Measurements from ENCODE around the gene CHRNA1.

CHRNA1 gene

DNA sequence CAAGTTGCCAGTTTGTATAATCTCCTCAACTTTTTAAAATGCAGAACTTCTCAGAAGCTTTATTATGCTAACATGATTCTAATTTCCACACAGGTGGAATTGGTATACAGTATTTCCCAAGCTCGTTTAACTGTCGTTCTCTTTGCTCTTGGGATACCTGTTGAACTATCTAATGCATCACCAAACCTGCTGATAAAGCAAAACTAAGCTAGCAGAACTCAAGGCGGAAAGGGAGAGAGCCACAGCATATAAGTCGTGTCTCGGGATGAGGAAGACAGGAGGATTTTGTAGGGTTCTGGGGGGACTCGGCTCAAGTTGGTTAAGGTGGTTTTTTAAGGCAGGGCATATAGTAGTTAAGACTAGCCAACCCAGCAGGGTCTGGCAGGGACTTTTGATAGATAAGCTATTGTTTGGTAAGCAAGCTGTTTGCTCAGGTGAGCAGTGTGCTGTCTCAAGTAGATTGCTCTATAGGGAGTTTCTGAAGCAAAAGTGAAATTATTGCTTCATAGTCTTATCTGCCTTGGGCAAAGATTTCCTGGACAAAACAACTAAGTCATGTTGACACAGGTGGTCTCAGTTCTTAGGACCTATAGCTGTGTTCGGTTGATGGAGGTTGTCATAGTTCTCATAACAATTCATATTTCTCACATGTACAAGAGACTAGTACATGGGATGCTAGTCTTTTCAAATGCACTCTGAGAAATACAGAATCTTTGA is 28.2 kb upstream of the CHRNA1 start:
- Histone ChIP-seq H3K27ac (ENCODE audit: low read depth, low read length) (no peak overlapping the region), H3K4me1 (ENCODE audit: control insufficient read depth, insufficient read depth, low read length, unreplicated experiment) (peaks cover 9% of the 10 kb centered on the region), H2AFZ (ENCODE audit: low read length, unreplicated experiment) (no peak overlapping the region), H3K36me3 (ENCODE audit: insufficient read depth, low read length) (no peaks in the 10 kb centered on the region), H3K4me3 (ENCODE audit: low read depth, low read length) (no peak overlapping the region), H3K79me2 (ENCODE audit: control insufficient read depth, insufficient read depth, low read length, unreplicated experiment) (no peaks in the 10 kb centered on the region), H3K27me3 (ENCODE audit: insufficient read depth, low read length) (no peaks in the 10 kb centered on the region)

DNA sequence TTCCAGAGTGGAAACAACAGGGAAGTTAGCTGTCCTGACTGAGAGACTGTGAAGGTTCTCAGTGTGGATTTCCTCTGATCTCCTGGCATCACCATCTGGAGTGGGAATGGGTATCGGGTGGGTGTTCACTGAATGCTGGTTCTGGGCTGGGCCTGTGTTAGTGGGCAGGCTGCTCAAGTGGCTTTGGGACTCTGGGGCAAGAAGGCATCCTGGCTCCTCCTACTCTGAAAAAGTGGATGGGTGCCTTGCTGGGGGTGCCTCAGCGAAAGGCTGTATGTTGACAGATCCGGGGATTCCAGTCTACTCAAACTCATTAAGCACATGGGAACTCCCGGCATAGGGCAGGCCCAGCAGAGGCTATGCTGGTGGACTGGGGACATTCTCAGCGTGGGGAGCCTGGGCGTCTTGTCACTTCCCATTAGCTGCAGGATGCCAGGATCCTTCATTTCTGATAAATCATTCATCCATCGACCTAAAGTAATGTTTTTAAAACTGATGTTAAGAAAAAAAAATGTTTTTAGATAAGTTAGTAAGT is 27.5 kb upstream of the CHRNA1 start:
- Histone ChIP-seq H3K36me3 (ENCODE audit: insufficient read depth, low read length) (no peaks in the 10 kb centered on the region), H3K4me3 (ENCODE audit: low read depth, low read length) (no peak overlapping the region), H3K4me1 (ENCODE audit: control insufficient read depth, insufficient read depth, low read length, unreplicated experiment) (peaks cover 10% of the 10 kb centered on the region), H3K27ac (ENCODE audit: low read depth, low read length) (no peak overlapping the region), H3K79me2 (ENCODE audit: control insufficient read depth, insufficient read depth, low read length, unreplicated experiment) (no peaks in the 10 kb centered on the region), H3K27me3 (ENCODE audit: insufficient read depth, low read length) (no peaks in the 10 kb centered on the region), H2AFZ (ENCODE audit: low read length, unreplicated experiment) (no peak overlapping the region)

DNA sequence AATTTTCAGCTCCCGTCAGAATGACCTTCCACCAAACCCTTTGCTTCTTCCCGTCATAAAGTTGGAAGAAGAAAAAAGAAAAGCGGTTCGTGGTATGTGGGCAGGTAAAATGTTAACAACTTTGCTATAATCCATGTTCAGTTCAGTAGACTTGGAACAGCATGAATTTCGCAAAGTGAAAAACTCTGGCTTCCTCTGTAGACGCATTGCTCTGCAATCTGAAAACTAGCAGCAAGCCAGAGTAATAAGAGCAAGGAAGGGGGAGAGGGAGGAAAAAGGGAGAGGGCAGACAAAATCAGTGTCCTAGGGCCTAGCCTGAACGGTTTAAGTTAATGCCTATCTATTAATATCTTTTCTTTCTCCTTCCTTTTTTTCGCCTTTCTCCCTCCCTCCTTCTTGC is 26.7 kb upstream of the CHRNA1 start:
- no peak overlapping the region for H3K27ac ChIP-seq (ENCODE audit: low read depth, low read length)
- H3K79me2 ChIP-seq (ENCODE audit: control insufficient read depth, insufficient read depth, low read length, unreplicated experiment): no peaks in the 10 kb centered on the region
- H3K4me3 ChIP-seq (ENCODE audit: low read depth, low read length): no peak overlapping the region
- H3K4me1 ChIP-seq (ENCODE audit: control insufficient read depth, insufficient read depth, low read length, unreplicated experiment): peaks cover 14% of the 10 kb centered on the region
- H2AFZ ChIP-seq (ENCODE audit: low read length, unreplicated experiment): no peak overlapping the region
- H3K27me3 ChIP-seq (ENCODE audit: insufficient read depth, low read length): no peaks in the 10 kb centered on the region
- no peaks in the 10 kb centered on the region for H3K36me3 ChIP-seq (ENCODE audit: insufficient read depth, low read length)

DNA sequence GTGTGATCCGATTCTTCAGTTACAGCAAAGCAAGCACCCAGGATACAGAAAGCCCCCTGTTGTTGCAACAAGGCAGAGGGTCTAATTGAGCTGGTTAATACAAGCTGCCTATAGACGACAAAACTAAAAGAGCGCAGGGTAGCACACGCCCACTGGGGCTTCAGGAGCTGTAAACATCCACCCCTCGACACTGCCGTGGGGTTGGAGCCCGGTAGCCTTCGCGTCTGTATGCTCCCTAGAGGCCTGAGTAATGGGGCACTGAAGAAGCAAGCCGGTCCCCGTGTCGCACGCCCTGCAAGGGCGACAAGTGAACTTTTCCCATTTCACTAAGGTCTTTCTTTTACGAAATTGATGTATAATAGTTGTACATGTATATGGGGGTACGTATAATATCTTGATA is 24.7 kb upstream of the CHRNA1 start:
- H3K27ac ChIP-seq (ENCODE audit: low read depth, low read length): no peak overlapping the region

DNA sequence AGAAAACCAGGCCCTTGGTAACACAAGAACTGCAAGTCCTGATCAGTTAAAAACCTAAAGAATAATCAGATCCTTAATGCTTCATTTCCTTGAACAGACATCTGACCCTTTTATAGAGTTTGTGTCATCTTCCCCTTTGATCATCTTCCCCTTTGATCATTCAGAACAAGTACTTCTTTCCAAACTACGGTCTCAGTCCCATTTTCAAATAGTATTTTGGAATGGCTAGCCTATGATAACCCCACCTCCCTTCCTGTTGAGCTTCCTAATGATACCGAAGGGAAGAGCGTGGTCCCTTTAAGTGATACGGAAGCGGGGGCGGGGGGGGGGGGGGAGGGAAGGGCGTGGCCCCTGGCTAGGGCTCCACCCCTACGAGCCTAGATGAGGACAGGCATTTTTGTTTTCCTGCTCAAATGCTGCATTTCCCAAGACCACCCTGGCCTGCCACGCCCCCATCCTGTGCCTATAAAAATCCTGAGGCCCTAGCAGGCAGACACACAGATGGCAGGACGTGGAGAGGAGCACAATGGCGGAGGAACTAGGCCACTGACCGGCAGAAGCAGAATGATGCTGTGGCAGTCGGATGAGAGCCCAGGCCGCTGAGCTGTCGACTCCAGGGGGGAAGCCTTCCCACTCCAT is 24.1 kb upstream of the CHRNA1 start:
- H3K4me3 ChIP-seq (ENCODE audit: low read depth, low read length): no peak overlapping the region
- peaks cover 14% of the 10 kb centered on the region for H3K4me1 ChIP-seq (ENCODE audit: control insufficient read depth, insufficient read depth, low read length, unreplicated experiment)
- H3K27ac ChIP-seq (ENCODE audit: low read depth, low read length): no peak overlapping the region
- no peaks in the 10 kb centered on the region for H3K79me2 ChIP-seq (ENCODE audit: control insufficient read depth, insufficient read depth, low read length, unreplicated experiment)
- H3K27me3 ChIP-seq (ENCODE audit: insufficient read depth, low read length): no peaks in the 10 kb centered on the region
- H3K36me3 ChIP-seq (ENCODE audit: insufficient read depth, low read length): no peaks in the 10 kb centered on the region
- H2AFZ ChIP-seq (ENCODE audit: low read length, unreplicated experiment): no peak overlapping the region

More for the DNA sequence above, 24.7 kb upstream of the CHRNA1 start:
- no peaks in the 10 kb centered on the region for H3K79me2 ChIP-seq (ENCODE audit: control insufficient read depth, insufficient read depth, low read length, unreplicated experiment)
- H3K4me1 ChIP-seq (ENCODE audit: control insufficient read depth, insufficient read depth, low read length, unreplicated experiment): peaks cover 14% of the 10 kb centered on the region
- H2AFZ ChIP-seq (ENCODE audit: low read length, unreplicated experiment): no peak overlapping the region
- H3K27me3 ChIP-seq (ENCODE audit: insufficient read depth, low read length): no peaks in the 10 kb centered on the region
- H3K36me3 ChIP-seq (ENCODE audit: insufficient read depth, low read length): no peaks in the 10 kb centered on the region
- no peak overlapping the region for H3K4me3 ChIP-seq (ENCODE audit: low read depth, low read length)

DNA sequence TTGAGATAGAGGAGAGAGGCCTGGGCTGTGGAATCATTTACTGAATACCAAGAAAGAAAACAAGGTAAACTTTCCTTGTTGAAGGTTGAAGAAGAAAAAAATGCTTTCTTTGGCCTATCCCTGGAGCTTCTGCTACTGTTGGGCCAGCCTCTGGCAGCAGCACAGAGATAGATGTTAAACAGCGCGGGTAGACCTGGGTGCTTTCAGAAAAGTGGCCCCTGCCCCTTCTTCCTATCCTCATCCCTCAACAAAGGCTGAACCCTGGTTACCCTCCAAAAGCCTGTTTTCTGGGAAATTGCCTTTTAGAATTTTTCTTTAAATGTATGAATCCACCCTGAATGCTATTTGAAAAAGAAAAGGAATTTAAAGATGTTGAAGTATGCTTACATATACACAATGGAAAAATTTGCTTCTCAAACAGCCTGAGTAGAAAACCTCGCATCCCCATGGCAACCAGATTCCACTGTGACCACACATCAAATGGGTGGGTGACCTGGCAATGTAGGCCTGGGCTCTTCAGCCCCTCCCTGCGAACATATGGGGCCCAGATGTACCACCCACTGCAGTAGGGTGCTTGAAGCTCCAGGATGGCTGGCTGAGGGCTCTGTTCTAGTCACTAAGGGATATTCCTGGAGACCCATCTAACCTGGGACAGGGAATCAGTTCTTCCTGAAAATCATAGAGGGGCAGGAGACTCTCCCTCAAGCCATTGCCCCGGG is 23.4 kb upstream of the CHRNA1 start:
- peak overlapping the region; percentile 18; the same call in 1 of the 2 replicates for H3K27ac ChIP-seq (ENCODE audit: low read depth, low read length)
- no peaks in the 10 kb centered on the region for H3K79me2 ChIP-seq (ENCODE audit: control insufficient read depth, insufficient read depth, low read length, unreplicated experiment)
- peaks cover 14% of the 10 kb centered on the region for H3K4me1 ChIP-seq (ENCODE audit: control insufficient read depth, insufficient read depth, low read length, unreplicated experiment)
- H3K27me3 ChIP-seq (ENCODE audit: insufficient read depth, low read length): no peaks in the 10 kb centered on the region
- no peak overlapping the region for H2AFZ ChIP-seq (ENCODE audit: low read length, unreplicated experiment)
- H3K4me3 ChIP-seq (ENCODE audit: low read depth, low read length): no peak overlapping the region
- H3K36me3 ChIP-seq (ENCODE audit: insufficient read depth, low read length): no peaks in the 10 kb centered on the region

DNA sequence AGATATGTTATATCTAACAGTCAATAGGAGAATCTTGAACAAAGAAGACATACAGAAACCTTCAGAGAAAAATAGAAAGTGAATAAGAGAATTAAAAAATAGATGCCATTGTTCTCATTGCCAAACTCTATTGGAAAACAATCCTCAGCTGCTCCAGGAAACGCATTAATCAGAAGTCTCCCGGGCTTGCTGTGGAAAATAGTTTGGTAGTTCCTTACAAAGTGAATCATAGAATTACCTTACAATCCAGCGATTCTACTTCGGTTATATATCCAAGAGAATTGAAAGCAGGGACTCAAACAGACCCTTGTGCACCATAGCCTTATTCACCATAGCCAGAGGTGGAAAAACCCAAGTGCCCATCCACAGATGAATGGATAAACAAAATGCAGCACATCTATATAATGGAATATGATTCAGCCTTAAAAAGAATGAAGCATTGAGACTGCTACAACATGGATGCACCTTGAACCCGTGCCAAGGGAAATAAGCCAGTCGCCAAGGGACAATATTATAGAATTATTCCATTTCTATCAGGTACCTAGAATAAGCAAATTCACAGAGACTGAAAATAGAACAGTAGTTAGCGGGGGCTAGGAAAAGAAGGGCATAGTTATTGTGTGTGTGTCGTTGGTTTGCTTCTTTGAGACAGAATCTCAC is 21.9 kb upstream of the CHRNA1 start:
- Histone ChIP-seq H3K79me2 (ENCODE audit: control insufficient read depth, insufficient read depth, low read length, unreplicated experiment) (no peaks in the 10 kb centered on the region), H2AFZ (ENCODE audit: low read length, unreplicated experiment) (no peak overlapping the region), H3K4me1 (ENCODE audit: control insufficient read depth, insufficient read depth, low read length, unreplicated experiment) (peaks cover 14% of the 10 kb centered on the region), H3K4me3 (ENCODE audit: low read depth, low read length) (no peak overlapping the region), H3K36me3 (ENCODE audit: insufficient read depth, low read length) (no peaks in the 10 kb centered on the region), H3K27ac (ENCODE audit: low read depth, low read length) (no peak overlapping the region), H3K27me3 (ENCODE audit: insufficient read depth, low read length) (no peaks in the 10 kb centered on the region)

DNA sequence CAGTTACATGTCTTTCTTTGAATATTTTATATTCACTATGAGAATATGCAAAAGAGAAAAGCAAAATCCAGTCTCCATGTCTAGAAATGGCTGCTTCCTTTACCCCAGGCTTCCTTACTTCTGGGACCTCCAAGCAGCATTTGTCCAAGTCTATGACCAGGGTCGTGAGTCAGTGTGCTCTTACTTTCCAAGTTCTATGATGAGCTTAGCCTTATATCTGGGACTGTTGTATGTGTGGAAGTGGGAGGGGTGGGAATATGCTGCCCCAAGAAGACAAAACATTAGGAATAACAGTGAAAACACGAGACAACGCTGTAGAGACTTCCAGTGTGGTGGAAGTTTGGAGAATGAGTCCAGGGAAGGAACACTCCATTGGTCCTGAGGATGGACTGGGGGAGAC is 21.2 kb upstream of the CHRNA1 start:
- Histone ChIP-seq H2AFZ (ENCODE audit: low read length, unreplicated experiment) (no peak overlapping the region), H3K4me3 (ENCODE audit: low read depth, low read length) (no peak overlapping the region), H3K4me1 (ENCODE audit: control insufficient read depth, insufficient read depth, low read length, unreplicated experiment) (peaks cover 14% of the 10 kb centered on the region), H3K27me3 (ENCODE audit: insufficient read depth, low read length) (no peaks in the 10 kb centered on the region), H3K27ac (ENCODE audit: low read depth, low read length) (no peak overlapping the region), H3K79me2 (ENCODE audit: control insufficient read depth, insufficient read depth, low read length, unreplicated experiment) (no peaks in the 10 kb centered on the region), H3K36me3 (ENCODE audit: insufficient read depth, low read length) (no peaks in the 10 kb centered on the region)

DNA sequence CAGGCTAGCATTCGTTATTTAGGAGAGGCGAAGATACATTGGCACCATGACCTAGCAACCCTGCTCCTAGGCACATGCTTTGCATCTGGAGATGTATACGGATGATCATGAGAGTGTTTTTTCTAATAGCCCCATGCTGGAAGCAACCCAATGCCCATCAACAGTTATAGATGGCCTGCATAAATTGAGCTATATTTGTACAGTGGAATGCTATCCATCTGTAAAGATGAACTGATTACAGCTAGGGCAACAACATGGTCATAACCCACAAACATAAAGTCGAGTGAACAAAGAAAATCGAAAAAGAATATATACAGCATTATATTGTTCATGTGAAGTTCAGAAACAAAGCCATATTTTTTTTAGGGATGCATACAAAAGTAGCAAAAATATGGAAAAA is 20.6 kb upstream of the CHRNA1 start:
- Histone ChIP-seq H3K27ac (ENCODE audit: low read depth, low read length) (no peak overlapping the region), H3K27me3 (ENCODE audit: insufficient read depth, low read length) (no peaks in the 10 kb centered on the region), H3K79me2 (ENCODE audit: control insufficient read depth, insufficient read depth, low read length, unreplicated experiment) (no peaks in the 10 kb centered on the region), H3K36me3 (ENCODE audit: insufficient read depth, low read length) (no peaks in the 10 kb centered on the region), H3K4me1 (ENCODE audit: control insufficient read depth, insufficient read depth, low read length, unreplicated experiment) (peaks cover 14% of the 10 kb centered on the region), H3K4me3 (ENCODE audit: low read depth, low read length) (no peak overlapping the region), H2AFZ (ENCODE audit: low read length, unreplicated experiment) (no peak overlapping the region)

DNA sequence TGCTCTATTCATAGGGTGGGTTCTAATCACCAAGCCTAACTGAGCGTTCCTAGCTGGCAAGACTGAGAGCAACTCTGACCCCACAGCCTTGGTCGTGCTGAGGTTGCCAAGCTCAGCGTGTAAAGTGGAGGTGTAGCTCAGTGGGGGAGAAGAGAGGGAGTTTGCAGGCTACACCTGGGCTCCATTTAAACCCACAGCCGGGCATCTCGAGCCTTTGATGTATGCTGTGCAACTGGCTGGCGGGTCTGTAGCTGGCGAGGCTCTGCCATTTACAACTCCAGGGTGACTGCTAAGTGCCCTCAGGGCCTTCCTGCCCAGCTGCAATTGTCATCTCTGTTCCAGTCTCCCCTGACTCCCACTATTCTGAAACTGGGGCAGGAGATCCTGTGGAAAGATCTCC is 20.0 kb upstream of the CHRNA1 start:
- H3K79me2 ChIP-seq (ENCODE audit: control insufficient read depth, insufficient read depth, low read length, unreplicated experiment): no peaks in the 10 kb centered on the region
- H2AFZ ChIP-seq (ENCODE audit: low read length, unreplicated experiment): no peak overlapping the region
- no peak overlapping the region for H3K4me3 ChIP-seq (ENCODE audit: low read depth, low read length)
- H3K27ac ChIP-seq (ENCODE audit: low read depth, low read length): no peak overlapping the region
- no peaks in the 10 kb centered on the region for H3K36me3 ChIP-seq (ENCODE audit: insufficient read depth, low read length)
- H3K4me1 ChIP-seq (ENCODE audit: control insufficient read depth, insufficient read depth, low read length, unreplicated experiment): peaks cover 17% of the 10 kb centered on the region
- H3K27me3 ChIP-seq (ENCODE audit: insufficient read depth, low read length): no peaks in the 10 kb centered on the region

All from ACC112 (cell line).